Gastrocnemius medialis (tissue), 4 donors: Measurements from ENCODE around the gene IRF2. TPM values are rescaled to one million over a fixed set of nuclear protein-coding genes. Genes with fewer than 3 reads are reported as not detected.

Experiments used
- ATAC-seq, 2 donors: fragments of 150-250 bp; one replicate each; pipeline ENCODE4 v1.9.1; 2016
- DNase-seq, 2 donors: peaks; one replicate each; pipeline ENCODE4 v3.0.0-alpha.2; 2019
- H3K27ac ChIP-seq, 4 donors: fragments of 200-600 bp; sonication (generic); 1 replicate in 1 of 4; 2 replicates in 3 of 4; pipeline ENCODE4 v1.5.1; 2016 to 2018; ENCODE audit warnings: mild to moderate bottlenecking in 2 of 4, moderate library complexity in 1 of 4
- H3K27me3 ChIP-seq, 3 donors: fragments of 200-600 bp; sonication (generic) in 2 of 3; 1 replicate in 1 of 3; 2 replicates in 2 of 3; pipeline versions ENCODE4 v1.5.1 to v1.6.0; 2016 to 2019; ENCODE audit warnings: mild to moderate bottlenecking in 1 of 3, moderate library complexity in 1 of 3
- H3K36me3 ChIP-seq, 2 donors: fragments of 200-600 bp; sonication (generic) in 1 of 2; one replicate each; pipeline ENCODE4 v1.5.1; 2017 to 2018
- H3K4me1 ChIP-seq, 2 donors: fragments of 200-600 bp; sonication (generic) in 1 of 2; one replicate each; pipeline ENCODE4 v1.5.1; 2016 to 2017; ENCODE audit warnings: mild to moderate bottlenecking in 2 of 2
- H3K4me3 ChIP-seq, 4 donors: fragments of 200-600 bp; sonication (generic) in 3 of 4; 1 replicate in 1 of 4; 2 replicates in 3 of 4; pipeline ENCODE4 v1.5.1; 2016 to 2019; ENCODE audit warnings: mild to moderate bottlenecking in 2 of 4
- H3K9me3 ChIP-seq, 3 donors: fragments of 200-600 bp; sonication (generic) in 2 of 3; 1 replicate in 1 of 3; 2 replicates in 2 of 3; pipeline ENCODE4 v1.5.1; 2016 to 2019
- POLR2A ChIP-seq, 2 donors: fragments of 450-650 bp; IDR thresholded peaks; one replicate each; pipeline ENCODE4 v1.6.1; 2017; ENCODE audit warnings: antibody characterized with exemption in 2 of 2, mild to moderate bottlenecking in 2 of 2, moderate library complexity in 2 of 2
- in situ Hi-C, 4 donors: fragments of 200-750 bp; cut with MboI; loops; one replicate each; pipeline versions ENCODE4 v1.15.0 to v1.8.0; 2017; ENCODE audit warnings: low sequenced_read_pairs in 4 of 4
- intact Hi-C: fragments of 100-400 bp; cut with DNase I; formaldehyde crosslinking; loops from one replicate; pipeline ENCODE4 v1.15.1; 2023; ENCODE audit warnings: low total_unique reads
- total RNA-seq, 4 donors: library from RNA; depleted of rRNA; stranded (reverse); fragments of >200 nt; gene quantifications; one replicate each; pipeline versions ENCODE4 v1.1.0 to v1.2.3, GENCODE V29; 2016
- TF ChIP-seq, protein P1 (sequence below), 5 experiments: fragments of 450-650 bp in 3 of 5; fragments of 200-600 bp in 2 of 5; sonication (generic) in 2 of 5; IDR thresholded peaks in 4 of 5; conservative IDR thresholded peaks in 1 of 5; 1 replicate in 4 of 5; 2 replicates in 1 of 5; pipeline ENCODE4 v1.5.1; 2016 to 2019; ENCODE audit warnings: antibody characterized with exemption in 5 of 5, mild to moderate bottlenecking in 3 of 5, moderate library complexity in 3 of 5

IRF2 gene
- total RNA-seq, 4 donors from 2014 or later: 20.9 to 37.1 (median 32.8) TPM

GRCh38 chr4:184402740-184403383 lies 71.5 kb downstream of the IRF2 start:
- peaks cover 0 to 45% of the 10 kb centered on the region in 2 donors for H3K36me3 ChIP-seq
- no peaks in the 10 kb centered on the region for H3K9me3 ChIP-seq
- peak overlapping the region in 3 of 4 donors; percentile 22 to 86 (median 84) for H3K27ac ChIP-seq
- H3K27me3 ChIP-seq: no peaks in the 10 kb centered on the region
- ATAC-seq (no peak), DNase-seq (no peak)
- intact Hi-C loops (loop anchor here (5.0 kb wide), 2 partner anchors 116 to 136 kb away; no protein-coding TSS in a partner anchor), in situ Hi-C loops (no loop called here)
- TF ChIP-seq, protein P1, sequence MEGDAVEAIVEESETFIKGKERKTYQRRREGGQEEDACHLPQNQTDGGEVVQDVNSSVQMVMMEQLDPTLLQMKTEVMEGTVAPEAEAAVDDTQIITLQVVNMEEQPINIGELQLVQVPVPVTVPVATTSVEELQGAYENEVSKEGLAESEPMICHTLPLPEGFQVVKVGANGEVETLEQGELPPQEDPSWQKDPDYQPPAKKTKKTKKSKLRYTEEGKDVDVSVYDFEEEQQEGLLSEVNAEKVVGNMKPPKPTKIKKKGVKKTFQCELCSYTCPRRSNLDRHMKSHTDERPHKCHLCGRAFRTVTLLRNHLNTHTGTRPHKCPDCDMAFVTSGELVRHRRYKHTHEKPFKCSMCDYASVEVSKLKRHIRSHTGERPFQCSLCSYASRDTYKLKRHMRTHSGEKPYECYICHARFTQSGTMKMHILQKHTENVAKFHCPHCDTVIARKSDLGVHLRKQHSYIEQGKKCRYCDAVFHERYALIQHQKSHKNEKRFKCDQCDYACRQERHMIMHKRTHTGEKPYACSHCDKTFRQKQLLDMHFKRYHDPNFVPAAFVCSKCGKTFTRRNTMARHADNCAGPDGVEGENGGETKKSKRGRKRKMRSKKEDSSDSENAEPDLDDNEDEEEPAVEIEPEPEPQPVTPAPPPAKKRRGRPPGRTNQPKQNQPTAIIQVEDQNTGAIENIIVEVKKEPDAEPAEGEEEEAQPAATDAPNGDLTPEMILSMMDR (IDR thresholded peaks at IDR 0.05 in 4 of 5, conservative IDR thresholded peaks at IDR 0.05 in 1 of 5): no peak
- no peak for TF ChIP-seq POLR2A (IDR thresholded peaks at IDR 0.05)
- peaks cover 47 to 52% of the 10 kb centered on the region in 2 donors for H3K4me1 ChIP-seq
- H3K4me3 ChIP-seq: no peak overlapping the region

- DNase-seq (no peak), ATAC-seq (no peak)
- H3K4me3 ChIP-seq: no peak overlapping the region
- no peaks in the 10 kb centered on the region for H3K9me3 ChIP-seq
- peaks cover 50 to 52% of the 10 kb centered on the region in 2 donors for H3K4me1 ChIP-seq
- in situ Hi-C loops (no loop called here), intact Hi-C loops (loop anchor here (5.0 kb wide), 2 partner anchors 115 to 135 kb away; no protein-coding TSS in a partner anchor)
- peak overlapping the region; percentile 71 to 86 (median 82) for H3K27ac ChIP-seq
- no peaks in the 10 kb centered on the region for H3K27me3 ChIP-seq
- peaks cover 0 to 39% of the 10 kb centered on the region in 2 donors for H3K36me3 ChIP-seq
- no peak for TF ChIP-seq POLR2A (IDR thresholded peaks at IDR 0.05)
- TF ChIP-seq, protein P1 (IDR thresholded peaks at IDR 0.05 in 4 of 5, conservative IDR thresholded peaks at IDR 0.05 in 1 of 5): no peak
These were observed 72.1 kb downstream of the IRF2 start for GRCh38 chr4:184402239-184402638.

DNA sequence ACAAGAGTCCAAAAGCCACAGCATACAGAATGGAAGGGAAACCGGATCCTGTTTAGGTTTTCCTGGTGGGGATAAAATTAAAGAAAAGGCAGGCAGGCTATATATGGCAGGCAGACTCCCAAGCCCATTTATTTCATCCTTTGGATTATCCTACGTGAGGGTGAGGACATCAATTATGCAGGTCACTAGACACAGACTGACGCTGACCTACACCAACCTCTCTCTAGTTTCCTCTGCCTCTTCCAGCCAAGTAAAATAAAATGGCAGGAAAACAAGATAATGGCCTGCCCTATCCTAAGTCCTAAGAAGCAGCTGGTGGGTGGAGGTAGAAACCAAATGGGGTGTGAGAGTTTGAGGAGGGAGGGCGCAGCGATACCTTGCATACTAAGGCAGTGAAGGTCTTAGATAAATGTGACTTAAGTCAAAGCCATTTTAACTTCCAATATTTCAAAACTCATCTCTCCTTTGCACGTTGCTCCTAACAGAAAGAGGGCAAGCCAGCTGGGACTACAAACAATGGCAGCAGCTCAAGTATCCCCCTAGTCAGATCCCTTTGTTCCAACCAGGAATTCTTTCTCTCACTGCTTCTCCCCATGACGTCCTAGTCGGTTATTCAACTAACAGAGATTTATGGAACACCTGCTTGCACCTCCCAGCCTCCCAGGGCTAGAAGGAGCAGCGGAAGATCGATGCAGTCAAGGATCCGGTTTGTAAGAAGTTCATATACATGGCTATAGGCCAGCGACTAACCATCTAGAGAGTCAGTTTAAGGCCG lies 72.8 kb downstream of the IRF2 start:
- H3K27me3 ChIP-seq: no peaks in the 10 kb centered on the region
- H3K4me1 ChIP-seq: peaks cover 56 to 57% of the 10 kb centered on the region in 2 donors
- peak in 1 of 2 donors; percentile 16 for ATAC-seq
- TF ChIP-seq POLR2A (IDR thresholded peaks at IDR 0.05): no peak
- TF ChIP-seq, protein P1 (IDR thresholded peaks at IDR 0.05 in 4 of 5, conservative IDR thresholded peaks at IDR 0.05 in 1 of 5): no peak
- peak overlapping the region; percentile 71 to 86 (median 82) for H3K27ac ChIP-seq
- intact Hi-C loops: loop anchor here (2.0 to 5.0 kb wide), 3 partner anchors 71 to 134 kb away; no protein-coding TSS in a partner anchor
- no peaks in the 10 kb centered on the region for H3K9me3 ChIP-seq
- peaks cover 0 to 33% of the 10 kb centered on the region in 2 donors for H3K36me3 ChIP-seq
- DNase-seq: no peak
- in situ Hi-C loops: no loop called here
- H3K4me3 ChIP-seq: no peak overlapping the region

DNA sequence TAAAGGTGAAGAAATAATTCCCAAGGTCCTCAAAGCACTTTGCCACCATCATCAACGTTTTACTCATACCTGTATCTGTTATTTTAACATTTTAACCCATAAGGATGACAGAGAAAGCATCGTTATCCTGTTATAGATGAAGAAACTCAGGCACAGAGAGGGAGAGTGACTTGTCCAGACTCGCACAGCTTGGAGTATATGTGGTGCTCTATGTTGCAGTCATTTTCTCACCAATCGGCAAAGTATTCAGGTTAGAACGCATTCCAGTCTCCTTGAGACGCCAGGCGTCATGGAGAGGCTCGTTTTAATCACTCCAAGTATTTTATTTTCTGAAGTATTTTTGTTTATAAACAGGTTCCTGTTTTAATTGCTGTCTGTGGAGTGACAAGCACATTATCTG lies 73.5 kb downstream of the IRF2 start:
- intact Hi-C loops (loop anchor here (2.0 to 5.0 kb wide), 3 partner anchors 72 to 134 kb away; no protein-coding TSS in a partner anchor), in situ Hi-C loops (no loop called here)
- no peak for DNase-seq
- no peaks in the 10 kb centered on the region for H3K9me3 ChIP-seq
- no peak for ATAC-seq
- H3K4me3 ChIP-seq: no peak overlapping the region
- TF ChIP-seq, protein P1 (IDR thresholded peaks at IDR 0.05 in 4 of 5, conservative IDR thresholded peaks at IDR 0.05 in 1 of 5): no peak
- no peak for TF ChIP-seq POLR2A (IDR thresholded peaks at IDR 0.05)
- H3K27ac ChIP-seq: peak overlapping the region; percentile 71 to 86 (median 82)
- peaks cover 0 to 26% of the 10 kb centered on the region in 2 donors for H3K36me3 ChIP-seq
- H3K27me3 ChIP-seq: no peaks in the 10 kb centered on the region
- peaks cover 58 to 63% of the 10 kb centered on the region in 2 donors for H3K4me1 ChIP-seq
